OCI-LY1 (cell line): ENCODE results near the gene PAFAH2.

Source experiments
- H2AFZ ChIP-seq: fragments of 200-600 bp; sonication (generic), shearing (Covaris generic); 2 replicates; pipeline ENCODE4 v1.6.0; 2014; ENCODE audit warnings: antibody characterized with exemption, mild to moderate bottlenecking, low read length
- H3F3A ChIP-seq: fragments of 200-600 bp; sonication (generic), shearing (Covaris generic); 2 replicates; pipeline ENCODE4 v1.6.0; 2014; ENCODE audit warnings: mild to moderate bottlenecking, antibody characterized with exemption, low read length, moderate library complexity; ENCODE audit not compliant: insufficient read depth
- H3K27ac ChIP-seq: fragments of 200-600 bp; sonication (generic); 2 replicates; pipeline ENCODE4 v1.5.1; 2014; ENCODE audit warnings: low read length, mixed run types, mild to moderate bottlenecking, low read depth; ENCODE audit not compliant: poor library complexity, severe bottlenecking
- H3K27me3 ChIP-seq: fragments of 200-600 bp; sonication (generic); 2 replicates; pipeline ENCODE4 v1.6.0; 2014; ENCODE audit warnings: antibody characterized with exemption, mild to moderate bottlenecking, low read length, moderate library complexity; ENCODE audit not compliant: insufficient read depth
- H3K36me3 ChIP-seq: fragments of 200-600 bp; sonication (generic); 2 replicates; pipeline ENCODE4 v1.6.1; 2014; ENCODE audit warnings: mild to moderate bottlenecking, antibody characterized with exemption, low read length, moderate library complexity, mixed read lengths; ENCODE audit not compliant: insufficient read depth
- H3K4me1 ChIP-seq: fragments of 200-600 bp; sonication (generic); 2 replicates; pipeline ENCODE4 v1.5.1; 2014; ENCODE audit warnings: mild to moderate bottlenecking, low read length, moderate library complexity; ENCODE audit not compliant: insufficient read depth, severe bottlenecking
- H3K4me2 ChIP-seq: fragments of 200-600 bp; sonication (generic), shearing (Covaris generic); 2 replicates; pipeline ENCODE4 v1.6.1; 2014; ENCODE audit warnings: low read length
- H3K4me3 ChIP-seq: fragments of 200-600 bp; sonication (generic); 2 replicates; pipeline ENCODE4 v1.5.1; 2014; ENCODE audit warnings: low read length, low read depth, mild to moderate bottlenecking, mixed read lengths; ENCODE audit not compliant: poor library complexity, severe bottlenecking
- H3K79me2 ChIP-seq: fragments of 200-600 bp; shearing (Covaris generic); 2 replicates; pipeline ENCODE4 v1.6.1; 2016; ENCODE audit warnings: mixed run types, low read length, mixed read lengths; ENCODE audit not compliant: insufficient read depth
- H3K9ac ChIP-seq: fragments of 200-600 bp; sonication (generic), shearing (Covaris generic); 2 replicates; pipeline ENCODE4 v1.6.1; 2014; ENCODE audit warnings: mild to moderate bottlenecking, low read length, mixed read lengths
- H3K9me2 ChIP-seq: fragments of 200-600 bp; sonication (generic), shearing (Covaris generic); 2 replicates; pipeline ENCODE4 v1.6.1; 2014; ENCODE audit warnings: low read depth, mild to moderate bottlenecking, low read length, mixed read lengths
- H3K9me3 ChIP-seq: fragments of 200-600 bp; shearing (Covaris generic); 2 replicates; pipeline ENCODE4 v1.6.1; 2014; ENCODE audit warnings: low read length, mixed read lengths
- H4K20me1 ChIP-seq: fragments of 200-600 bp; sonication (generic), shearing (Covaris generic); 2 replicates; pipeline ENCODE4 v1.6.0; 2016; ENCODE audit warnings: mild to moderate bottlenecking, low read length; ENCODE audit not compliant: insufficient read depth
- EZH2 ChIP-seq: fragments of 200-600 bp; sonication (generic), shearing (Covaris generic); IDR thresholded peaks from 2 replicates; pipeline ENCODE4 v1.8.0; 2017; ENCODE audit warnings: borderline replicate concordance, mixed run types, mild to moderate bottlenecking, antibody characterized with exemption, low read length, moderate library complexity, mixed read lengths
- TF ChIP-seq, protein P1 (sequence below): fragments of 200-600 bp; sonication (generic), shearing (Covaris generic); IDR thresholded peaks from 2 replicates; pipeline ENCODE4 v1.5.1; 2017; ENCODE audit warnings: mild to moderate bottlenecking, antibody characterized with exemption, low read length, moderate library complexity, mixed read lengths

The PAFAH2 gene

DNA sequence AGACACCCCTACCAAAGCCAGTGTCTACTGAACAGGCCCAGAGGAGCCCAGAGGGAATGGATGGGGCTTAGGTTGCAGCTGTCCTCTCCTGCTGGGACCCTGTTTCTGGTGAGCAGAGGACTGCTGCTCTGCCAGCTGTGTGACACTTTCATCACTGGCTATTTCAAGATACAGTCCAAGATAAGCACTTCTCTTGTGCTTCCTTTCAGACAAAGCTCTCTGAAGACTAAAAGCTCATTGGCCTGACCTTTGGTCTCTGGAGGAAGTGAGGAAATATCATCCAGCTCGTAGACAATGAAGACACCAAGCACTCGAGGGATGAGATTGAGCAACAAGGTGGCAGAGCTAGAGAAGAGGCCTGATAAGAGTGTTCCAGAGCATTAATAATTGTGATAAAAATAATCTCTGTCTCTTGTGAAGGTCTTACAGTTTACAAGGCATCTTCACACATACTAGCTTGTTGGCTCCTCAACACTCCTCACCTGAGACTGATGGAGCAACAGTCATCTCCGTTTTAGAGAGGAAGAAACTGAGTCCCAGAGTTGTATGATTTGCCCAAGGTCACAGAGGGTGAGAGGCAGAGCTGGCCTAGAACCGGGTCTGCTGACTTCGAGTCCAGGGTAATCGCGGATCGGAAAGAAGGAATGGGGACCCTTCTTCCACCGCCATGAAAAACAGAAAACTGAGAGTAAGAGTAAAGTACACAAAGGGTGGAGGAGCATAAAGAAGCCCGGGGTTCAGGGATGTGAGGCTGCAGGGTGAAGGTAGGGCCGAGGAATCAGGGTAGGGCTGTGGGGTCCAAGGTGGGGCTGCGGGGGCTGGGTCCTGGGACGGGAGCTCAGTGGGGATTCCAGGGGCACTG lies 666 bp downstream of the PAFAH2 start:
- Histone ChIP-seq H3K79me2 (no peaks in the 10 kb centered on the region), H3K27me3 (no peaks in the 10 kb centered on the region), H3K27ac (peak overlapping the region; percentile 79), H3F3A (no peaks in the 10 kb centered on the region), H3K9ac (peak overlapping the region; percentile 98), H4K20me1 (no peaks in the 10 kb centered on the region), H2AFZ (no peak overlapping the region), H3K9me3 (no peaks in the 10 kb centered on the region), H3K4me1 (peaks cover 41% of the 10 kb centered on the region), H3K4me2 (peak overlapping the region; percentile 98), H3K4me3 (peak overlapping the region; percentile 92), H3K9me2 (no peaks in the 10 kb centered on the region), H3K36me3 (no peaks in the 10 kb centered on the region)
- TF ChIP-seq, protein P1, sequence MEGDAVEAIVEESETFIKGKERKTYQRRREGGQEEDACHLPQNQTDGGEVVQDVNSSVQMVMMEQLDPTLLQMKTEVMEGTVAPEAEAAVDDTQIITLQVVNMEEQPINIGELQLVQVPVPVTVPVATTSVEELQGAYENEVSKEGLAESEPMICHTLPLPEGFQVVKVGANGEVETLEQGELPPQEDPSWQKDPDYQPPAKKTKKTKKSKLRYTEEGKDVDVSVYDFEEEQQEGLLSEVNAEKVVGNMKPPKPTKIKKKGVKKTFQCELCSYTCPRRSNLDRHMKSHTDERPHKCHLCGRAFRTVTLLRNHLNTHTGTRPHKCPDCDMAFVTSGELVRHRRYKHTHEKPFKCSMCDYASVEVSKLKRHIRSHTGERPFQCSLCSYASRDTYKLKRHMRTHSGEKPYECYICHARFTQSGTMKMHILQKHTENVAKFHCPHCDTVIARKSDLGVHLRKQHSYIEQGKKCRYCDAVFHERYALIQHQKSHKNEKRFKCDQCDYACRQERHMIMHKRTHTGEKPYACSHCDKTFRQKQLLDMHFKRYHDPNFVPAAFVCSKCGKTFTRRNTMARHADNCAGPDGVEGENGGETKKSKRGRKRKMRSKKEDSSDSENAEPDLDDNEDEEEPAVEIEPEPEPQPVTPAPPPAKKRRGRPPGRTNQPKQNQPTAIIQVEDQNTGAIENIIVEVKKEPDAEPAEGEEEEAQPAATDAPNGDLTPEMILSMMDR: no peak
- no peak for TF ChIP-seq EZH2

DNA sequence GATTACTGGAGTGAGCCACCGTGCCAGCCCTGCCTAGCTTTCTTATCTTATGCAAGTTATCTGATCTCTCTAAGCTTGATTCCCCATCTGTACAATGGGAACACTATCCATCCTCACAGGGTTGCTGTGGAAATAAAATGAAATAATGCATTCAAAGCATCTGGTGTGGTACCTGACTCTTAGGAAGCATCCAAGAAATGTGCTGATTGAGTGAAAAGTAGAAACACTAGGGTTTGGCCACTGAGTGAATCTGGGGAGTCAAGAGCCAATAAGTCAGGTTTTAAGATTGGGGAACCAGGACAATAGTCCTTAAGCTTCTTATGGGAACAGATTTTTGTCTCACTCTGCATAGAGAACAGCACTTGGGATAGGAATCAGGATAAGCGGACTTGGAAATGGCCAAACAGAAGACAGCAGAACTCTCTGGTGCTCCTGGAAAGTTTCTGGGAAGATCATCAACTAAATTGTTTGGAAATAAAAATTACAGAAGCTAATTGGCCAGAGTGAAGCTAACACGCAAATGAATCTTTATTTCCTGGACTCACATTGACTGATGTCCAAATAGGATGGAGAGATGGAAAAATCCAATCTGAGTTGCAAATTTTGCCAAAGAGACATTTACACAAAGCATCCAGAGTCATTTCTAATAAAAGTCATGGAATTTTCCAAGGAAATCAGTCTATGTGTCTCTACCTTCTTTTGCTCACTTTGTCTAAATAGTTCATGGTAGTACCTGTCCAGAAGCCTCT lies 3.3 kb downstream of the PAFAH2 start:
- H3K27ac ChIP-seq: peak overlapping the region; percentile 41
- H2AFZ ChIP-seq: no peak overlapping the region
- no peaks in the 10 kb centered on the region for H3K9me2 ChIP-seq
- no peaks in the 10 kb centered on the region for H3K27me3 ChIP-seq
- no peaks in the 10 kb centered on the region for H3K36me3 ChIP-seq
- H4K20me1 ChIP-seq: no peaks in the 10 kb centered on the region
- H3K9ac ChIP-seq: no peak overlapping the region
- no peak overlapping the region for H3K4me2 ChIP-seq
- H3K9me3 ChIP-seq: no peaks in the 10 kb centered on the region
- peaks cover 41% of the 10 kb centered on the region for H3K4me1 ChIP-seq
- no peaks in the 10 kb centered on the region for H3K79me2 ChIP-seq
- no peak for TF ChIP-seq EZH2
- TF ChIP-seq, protein P1: no peak
- H3F3A ChIP-seq: no peaks in the 10 kb centered on the region
- no peak overlapping the region for H3K4me3 ChIP-seq

DNA sequence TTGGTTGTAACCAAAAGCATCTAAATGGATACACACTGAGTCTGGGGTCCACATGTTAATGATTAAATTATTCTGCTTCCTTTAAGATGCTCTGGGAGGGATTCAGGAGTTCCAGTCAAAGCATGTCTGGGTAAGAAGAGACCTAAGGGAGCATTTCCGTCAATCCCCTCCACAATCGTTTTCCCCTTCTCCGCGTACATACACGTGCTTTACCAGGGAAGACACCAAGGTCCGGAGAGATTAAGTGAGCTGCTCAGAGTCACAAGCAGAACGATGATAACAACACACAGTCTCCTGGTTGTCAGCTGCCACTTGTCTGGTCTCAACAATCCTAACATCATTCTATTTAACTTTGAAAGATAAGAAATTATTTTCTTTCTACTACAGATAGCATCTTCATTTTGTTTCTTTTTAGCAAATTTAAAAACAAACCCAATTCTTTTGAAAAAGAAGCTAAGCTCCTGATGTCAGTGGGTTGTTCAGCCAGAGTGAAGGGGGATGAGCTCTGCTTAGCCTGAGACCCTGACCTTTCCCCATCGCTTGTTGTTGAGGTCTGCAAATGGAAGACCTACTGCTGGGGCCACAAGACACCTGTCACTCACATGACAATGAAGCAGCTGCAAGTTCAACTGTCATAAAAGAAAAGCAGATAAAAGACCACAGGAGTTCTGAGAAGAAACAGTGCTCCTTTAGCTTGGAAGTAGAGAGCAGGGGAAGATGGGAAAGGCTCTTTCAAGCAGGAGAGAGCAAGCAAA lies 4.5 kb downstream of the PAFAH2 start:
- H3K9me3 ChIP-seq: no peaks in the 10 kb centered on the region
- H3K27me3 ChIP-seq: no peaks in the 10 kb centered on the region
- peak overlapping the region; percentile 41 for H3K27ac ChIP-seq
- H2AFZ ChIP-seq: no peak overlapping the region
- H3K9me2 ChIP-seq: no peaks in the 10 kb centered on the region
- peak overlapping the region; percentile 16; the same call in 1 of the 2 replicates for H3K9ac ChIP-seq
- H3K4me2 ChIP-seq: 0 out of 2 replicates have a peak overlapping the region, but pooled peaks have one; percentile 0
- no peak overlapping the region for H3K4me3 ChIP-seq
- no peaks in the 10 kb centered on the region for H3K79me2 ChIP-seq
- H3K36me3 ChIP-seq: no peaks in the 10 kb centered on the region
- H4K20me1 ChIP-seq: no peaks in the 10 kb centered on the region
- no peak for TF ChIP-seq EZH2
- TF ChIP-seq, protein P1: no peak
- peaks cover 34% of the 10 kb centered on the region for H3K4me1 ChIP-seq
- no peaks in the 10 kb centered on the region for H3F3A ChIP-seq
